ENCODE data around the gene SLC2A10. TPM values are rescaled to one million over a fixed set of nuclear protein-coding genes. Genes with fewer than 3 reads are reported as not detected.

SLC2A10 gene
- total RNA-seq, 1 experiment from 2014 or later, result not detected

DNA sequence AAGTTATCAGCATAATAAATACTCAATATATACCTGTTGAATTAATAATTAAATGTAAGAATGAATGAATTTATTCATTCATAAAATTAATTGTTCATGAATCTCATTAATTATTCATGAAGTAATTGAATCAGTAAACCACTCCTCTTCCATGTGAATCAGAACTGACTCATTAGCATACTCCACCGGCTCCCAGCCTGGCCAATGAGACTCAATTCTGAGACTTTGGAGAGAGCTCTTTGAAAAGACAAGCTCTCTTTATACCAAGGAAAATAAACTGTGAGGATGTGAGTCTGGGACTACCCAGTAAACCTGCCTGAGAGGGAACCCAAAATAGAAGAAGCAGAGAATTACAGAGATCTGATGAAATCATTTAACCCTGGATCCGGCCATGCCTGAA lies 8.4 kb upstream of the SLC2A10 start:
- TF ChIP-seq, protein P1, sequence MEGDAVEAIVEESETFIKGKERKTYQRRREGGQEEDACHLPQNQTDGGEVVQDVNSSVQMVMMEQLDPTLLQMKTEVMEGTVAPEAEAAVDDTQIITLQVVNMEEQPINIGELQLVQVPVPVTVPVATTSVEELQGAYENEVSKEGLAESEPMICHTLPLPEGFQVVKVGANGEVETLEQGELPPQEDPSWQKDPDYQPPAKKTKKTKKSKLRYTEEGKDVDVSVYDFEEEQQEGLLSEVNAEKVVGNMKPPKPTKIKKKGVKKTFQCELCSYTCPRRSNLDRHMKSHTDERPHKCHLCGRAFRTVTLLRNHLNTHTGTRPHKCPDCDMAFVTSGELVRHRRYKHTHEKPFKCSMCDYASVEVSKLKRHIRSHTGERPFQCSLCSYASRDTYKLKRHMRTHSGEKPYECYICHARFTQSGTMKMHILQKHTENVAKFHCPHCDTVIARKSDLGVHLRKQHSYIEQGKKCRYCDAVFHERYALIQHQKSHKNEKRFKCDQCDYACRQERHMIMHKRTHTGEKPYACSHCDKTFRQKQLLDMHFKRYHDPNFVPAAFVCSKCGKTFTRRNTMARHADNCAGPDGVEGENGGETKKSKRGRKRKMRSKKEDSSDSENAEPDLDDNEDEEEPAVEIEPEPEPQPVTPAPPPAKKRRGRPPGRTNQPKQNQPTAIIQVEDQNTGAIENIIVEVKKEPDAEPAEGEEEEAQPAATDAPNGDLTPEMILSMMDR (conservative IDR thresholded peaks at IDR 0.05; ENCODE audit: low read depth, low read length), result no peak
- TF ChIP-seq EZH2 (IDR thresholded peaks at IDR 0.05; ENCODE audit: borderline replicate concordance, low read depth, low read length, poor library complexity, severe bottlenecking), result no peak
- DNase-seq (ENCODE audit: low spot score), result no peak
- H3K9me3 ChIP-seq (ENCODE audit: low read depth, low read length, poor library complexity, severe bottlenecking), result no peaks in the 10 kb centered on the region
- intact Hi-C loops (cut with micrococcal nuclease; ENCODE audit: unreplicated experiment), result no loop called here
- H3K27ac ChIP-seq (ENCODE audit: low read depth, low read length, poor library complexity, severe bottlenecking), result no peak overlapping the region
- ChIA-PET CTCF (no interaction called here), POLR2A (ENCODE audit: low non-redundant PET) (no interaction called here)
- BruUV-seq (replicated peaks), result no TSS peak
- peaks cover 11% of the 10 kb centered on the region for H3K27me3 ChIP-seq (replicated peaks; ENCODE audit: insufficient read depth, low read depth, low read length, poor library complexity)
- no peaks in the 10 kb centered on the region for H3K36me3 ChIP-seq (ENCODE audit: insufficient read depth, low read length, poor library complexity, severe bottlenecking)
- H3K4me3 ChIP-seq (ENCODE audit: low read depth, low read length, poor library complexity, severe bottlenecking), result no peak overlapping the region
- no peaks in the 10 kb centered on the region for H3K4me1 ChIP-seq (ENCODE audit: insufficient read depth, low read length, poor library complexity, severe bottlenecking)

DNA sequence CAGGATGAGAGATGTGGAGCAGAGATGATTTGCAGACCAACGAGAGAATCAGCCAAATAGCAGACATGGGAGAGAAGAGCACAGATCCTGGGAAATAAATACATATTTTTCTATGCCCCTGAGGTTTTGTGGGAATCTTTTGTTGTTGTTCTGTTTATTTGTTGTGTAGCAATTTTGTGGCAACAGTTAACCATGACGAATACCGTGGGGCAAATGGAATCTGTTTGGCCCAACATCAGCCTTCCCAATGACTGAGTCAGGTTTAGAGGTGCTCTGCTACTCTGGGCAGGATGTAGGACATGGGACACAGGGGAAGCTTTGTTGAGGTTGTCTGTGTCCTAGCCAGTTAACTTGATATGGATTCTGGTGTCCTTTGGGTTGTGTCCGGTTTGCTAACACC lies 7.9 kb upstream of the SLC2A10 start:
- no peak for TF ChIP-seq EZH2 (IDR thresholded peaks at IDR 0.05; ENCODE audit: borderline replicate concordance, low read depth, low read length, poor library complexity, severe bottlenecking)
- TF ChIP-seq, protein P1 (conservative IDR thresholded peaks at IDR 0.05; ENCODE audit: low read depth, low read length), result no peak
- no peak overlapping the region for H3K4me3 ChIP-seq (ENCODE audit: low read depth, low read length, poor library complexity, severe bottlenecking)
- ChIA-PET POLR2A (ENCODE audit: low non-redundant PET) (interaction anchor here (0.7 kb wide), 1 partner anchor 908 kb away, joined by 4 read pairs; no protein-coding TSS in a partner anchor), CTCF (no interaction called here)
- no peaks in the 10 kb centered on the region for H3K36me3 ChIP-seq (ENCODE audit: insufficient read depth, low read length, poor library complexity, severe bottlenecking)
- H3K27me3 ChIP-seq (replicated peaks; ENCODE audit: insufficient read depth, low read depth, low read length, poor library complexity), result peaks cover 11% of the 10 kb centered on the region
- no peaks in the 10 kb centered on the region for H3K4me1 ChIP-seq (ENCODE audit: insufficient read depth, low read length, poor library complexity, severe bottlenecking)
- BruUV-seq (replicated peaks), result no TSS peak
- H3K9me3 ChIP-seq (ENCODE audit: low read depth, low read length, poor library complexity, severe bottlenecking), result no peaks in the 10 kb centered on the region
- H3K27ac ChIP-seq (ENCODE audit: low read depth, low read length, poor library complexity, severe bottlenecking), result no peak overlapping the region
- no peak for DNase-seq (ENCODE audit: low spot score)
- intact Hi-C loops (cut with micrococcal nuclease; ENCODE audit: unreplicated experiment), result no loop called here

DNA sequence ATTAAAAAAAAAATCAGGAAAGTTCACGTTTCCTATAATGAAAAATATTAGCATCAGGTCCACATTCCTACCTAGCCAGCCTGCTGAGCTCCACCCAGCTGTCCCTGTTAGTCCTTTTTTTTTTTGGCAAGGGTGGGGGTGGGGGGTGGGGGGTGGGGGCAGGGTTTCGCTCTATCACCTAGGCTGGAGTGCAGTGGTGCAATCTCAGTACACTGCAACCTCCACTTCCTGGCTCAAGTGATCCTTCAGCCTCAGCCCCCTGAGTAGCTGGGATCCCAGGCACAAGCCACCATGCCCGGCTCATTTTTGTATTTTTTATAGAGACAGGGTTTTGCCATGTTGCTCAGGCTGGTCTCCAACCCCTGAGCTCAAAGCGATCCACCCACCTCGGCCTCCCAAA lies 7.5 kb upstream of the SLC2A10 start:
- DNase-seq (ENCODE audit: low spot score), result no peak
- TF ChIP-seq EZH2 (IDR thresholded peaks at IDR 0.05; ENCODE audit: borderline replicate concordance, low read depth, low read length, poor library complexity, severe bottlenecking), result no peak
- TF ChIP-seq, protein P1 (conservative IDR thresholded peaks at IDR 0.05; ENCODE audit: low read depth, low read length), result no peak
- H3K4me3 ChIP-seq (ENCODE audit: low read depth, low read length, poor library complexity, severe bottlenecking), result no peak overlapping the region
- BruUV-seq (replicated peaks), result no TSS peak
- ChIA-PET POLR2A (ENCODE audit: low non-redundant PET) (interaction anchor here (0.7 kb wide), 1 partner anchor 908 kb away, joined by 4 read pairs; no protein-coding TSS in a partner anchor), CTCF (no interaction called here)
- no peaks in the 10 kb centered on the region for H3K4me1 ChIP-seq (ENCODE audit: insufficient read depth, low read length, poor library complexity, severe bottlenecking)
- no peaks in the 10 kb centered on the region for H3K36me3 ChIP-seq (ENCODE audit: insufficient read depth, low read length, poor library complexity, severe bottlenecking)
- no peaks in the 10 kb centered on the region for H3K9me3 ChIP-seq (ENCODE audit: low read depth, low read length, poor library complexity, severe bottlenecking)
- no peak overlapping the region for H3K27ac ChIP-seq (ENCODE audit: low read depth, low read length, poor library complexity, severe bottlenecking)
- peaks cover 11% of the 10 kb centered on the region for H3K27me3 ChIP-seq (replicated peaks; ENCODE audit: insufficient read depth, low read depth, low read length, poor library complexity)
- intact Hi-C loops (cut with micrococcal nuclease; ENCODE audit: unreplicated experiment), result no loop called here
